H9 (cell line): Measurements from ENCODE around the gene DNAH11. TPM values are rescaled to one million over a fixed set of nuclear protein-coding genes. Genes with fewer than 3 reads are reported as not detected.

Experiments used
- DNase-seq: peaks from one replicate; pipeline ENCODE4 v3.0.0-alpha.2; 2017
- H2AFZ ChIP-seq: one replicate; pipeline ENCODE4 v1.6.1; 2013; ENCODE audit warnings: mild to moderate bottlenecking, low read length, control low read depth, moderate library complexity
- H2AK5ac ChIP-seq: 2 replicates; pipeline ENCODE4 v1.6.1; 2013; ENCODE audit warnings: low read length, control low read depth, mixed read lengths; ENCODE audit not compliant: insufficient read length
- H2BK120ac ChIP-seq: one replicate; pipeline ENCODE4 v1.6.1; 2013; ENCODE audit warnings: low read depth, mild to moderate bottlenecking, low read length, control low read depth, inconsistent platforms; ENCODE audit not compliant: poor library complexity, severe bottlenecking
- H2BK12ac ChIP-seq: 2 replicates; pipeline ENCODE4 v1.6.1; 2013; ENCODE audit warnings: low read length, control low read depth, mixed read lengths, low read depth; ENCODE audit not compliant: insufficient read length
- H2BK15ac ChIP-seq: 2 replicates; pipeline ENCODE4 v1.6.1; 2013; ENCODE audit warnings: low read depth, low read length, control low read depth
- H2BK20ac ChIP-seq: one replicate; pipeline ENCODE4 v1.6.1; 2013; ENCODE audit warnings: low read depth, mild to moderate bottlenecking, low read length, control low read depth, inconsistent platforms; ENCODE audit not compliant: poor library complexity, severe bottlenecking
- H2BK5ac ChIP-seq: 2 replicates; pipeline ENCODE4 v1.6.1; 2013; ENCODE audit warnings: low read length, control low read depth, mixed read lengths; ENCODE audit not compliant: insufficient read length
- H3K14ac ChIP-seq: 2 replicates; pipeline ENCODE4 v1.6.1; 2013; ENCODE audit warnings: low read length, control low read depth; ENCODE audit not compliant: insufficient read depth
- H3K18ac ChIP-seq: 2 replicates; pipeline ENCODE4 v1.6.1; 2013; ENCODE audit warnings: low read depth, mild to moderate bottlenecking, mixed read lengths, low read length, control low read depth; ENCODE audit not compliant: insufficient read length
- H3K23ac ChIP-seq: 2 replicates; pipeline ENCODE4 v1.6.1; 2013; ENCODE audit warnings: low read length, control low read depth, mixed read lengths, low read depth; ENCODE audit not compliant: insufficient read length
- H3K23me2 ChIP-seq: 2 replicates; pipeline ENCODE4 v1.6.1; 2013; ENCODE audit warnings: low read depth, mild to moderate bottlenecking, mixed read lengths, low read length, control low read depth; ENCODE audit not compliant: insufficient read length, poor library complexity, severe bottlenecking
- H3K27ac ChIP-seq: 2 replicates; pipeline ENCODE4 v1.5.1; 2013; ENCODE audit warnings: low read length, control low read depth, mixed read lengths, low read depth; ENCODE audit not compliant: insufficient read length
- H3K27me3 ChIP-seq: 2 replicates; pipeline ENCODE4 v1.6.1; 2013; ENCODE audit warnings: low read length, control low read depth, inconsistent platforms; ENCODE audit not compliant: insufficient read depth
- H3K4ac ChIP-seq: 2 replicates; pipeline ENCODE4 v1.6.1; 2013; ENCODE audit warnings: low read depth, mild to moderate bottlenecking, control low read depth, inconsistent platforms, low read length, moderate library complexity
- H3K4me1 ChIP-seq: 2 replicates; pipeline ENCODE4 v1.6.1; 2013; ENCODE audit warnings: low read length, control low read depth, inconsistent platforms; ENCODE audit not compliant: insufficient read depth
- H3K4me2 ChIP-seq: 2 replicates; pipeline ENCODE4 v1.6.1; 2013; ENCODE audit warnings: low read length, control low read depth, mixed read lengths; ENCODE audit not compliant: insufficient read length, insufficient read depth
- H3K56ac ChIP-seq: 2 replicates; pipeline ENCODE4 v1.6.1; 2013; ENCODE audit warnings: low read depth, mild to moderate bottlenecking, mixed read lengths, low read length, control low read depth; ENCODE audit not compliant: insufficient read length
- H3K79me1 ChIP-seq: 2 replicates; pipeline ENCODE4 v1.6.1; 2013; ENCODE audit warnings: low read depth, mild to moderate bottlenecking, moderate library complexity, low read length, control low read depth, inconsistent platforms; ENCODE audit not compliant: insufficient read depth, poor library complexity, severe bottlenecking
- H3K79me2 ChIP-seq: 2 replicates; pipeline ENCODE4 v1.6.1; 2013; ENCODE audit warnings: low read length, control low read depth, inconsistent platforms; ENCODE audit not compliant: insufficient read depth
- H3K9ac ChIP-seq: 2 replicates; pipeline ENCODE4 v1.6.1; 2013; ENCODE audit warnings: low read length, control low read depth, mixed read lengths; ENCODE audit not compliant: insufficient read length; ENCODE audit errors: extremely low read depth
- H3K9me3 ChIP-seq: one replicate; pipeline ENCODE4 v1.6.1; 2013; ENCODE audit warnings: low read depth, low read length, inconsistent platforms; ENCODE audit not compliant: control insufficient read depth
- H3T11ph ChIP-seq: one replicate; pipeline ENCODE4 v1.6.1; 2013; ENCODE audit warnings: mild to moderate bottlenecking, low read length, control low read depth, inconsistent platforms
- H4K20me1 ChIP-seq: one replicate; pipeline ENCODE4 v1.6.1; 2013; ENCODE audit not compliant: control insufficient read depth, insufficient read length, insufficient read depth
- H4K5ac ChIP-seq: 2 replicates; pipeline ENCODE4 v1.6.1; 2013; ENCODE audit warnings: low read depth, mild to moderate bottlenecking, mixed read lengths, low read length, control low read depth; ENCODE audit not compliant: insufficient read length
- H4K8ac ChIP-seq: replicated peaks from 2 replicates; pipeline ENCODE4 v1.6.1; 2013; ENCODE audit warnings: low read length, control low read depth, mixed read lengths, low read depth; ENCODE audit not compliant: insufficient read length
- H4K91ac ChIP-seq: 2 replicates; pipeline ENCODE4 v1.6.1; 2013; ENCODE audit warnings: low read depth, mild to moderate bottlenecking, moderate library complexity, mixed read lengths, low read length, control low read depth; ENCODE audit not compliant: insufficient read length
- H3K27ac Mint-ChIP-seq, 3 experiments: 2 replicates in 2 of 3; 3 replicates in 1 of 3; pipeline ENCODE4 v1.8.0; 2020 to 2021; ENCODE audit warnings: mixed read lengths in 3 of 3, mild to moderate bottlenecking in 1 of 3, moderate library complexity in 1 of 3
- H3K27me3 Mint-ChIP-seq: 2 replicates; pipeline ENCODE4 v1.8.0; 2021; ENCODE audit warnings: low read depth, mild to moderate bottlenecking, moderate library complexity, mixed read lengths
- H3K36me3 Mint-ChIP-seq, 3 experiments: 2 replicates in 2 of 3; 3 replicates in 1 of 3; pipeline ENCODE4 v1.8.0; 2020 to 2021; ENCODE audit warnings: low read depth in 3 of 3, mixed read lengths in 3 of 3; ENCODE audit not compliant: insufficient read depth in 1 of 3
- H3K4me1 Mint-ChIP-seq, 2 experiments: 2 replicates each; pipeline ENCODE4 v1.8.0; 2020; ENCODE audit warnings: mixed read lengths in 2 of 2
- H3K4me3 Mint-ChIP-seq, 2 experiments: 2 replicates in 1 of 2; 3 replicates in 1 of 2; pipeline ENCODE4 v1.8.0; 2020 to 2021; ENCODE audit warnings: mild to moderate bottlenecking in 2 of 2, mixed read lengths in 2 of 2, moderate library complexity in 1 of 2
- H3K9me3 Mint-ChIP-seq, 2 experiments: 2 replicates in 1 of 2; 3 replicates in 1 of 2; pipeline ENCODE4 v1.8.0; 2020; ENCODE audit warnings: mild to moderate bottlenecking in 2 of 2, mixed read lengths in 2 of 2, moderate library complexity in 1 of 2
- WGBS: extraction: QIAGEN DNeasy Blood & Tissue Kit; methylation state at CpG from one replicate; pipeline ENCODE4 v1.1.7; 2013; ENCODE audit warnings: missing lambda C conversion rate, low lambda C conversion rate, mixed read lengths; ENCODE audit not compliant: insufficient read length; ENCODE audit errors: extremely low coverage; 5-methylcytosine and 5-hydroxymethylcytosine counted together
- total RNA-seq: library from RNA; stranded (reverse); gene quantifications from 2 replicates; pipeline ENCODE4 v1.2.1, GENCODE V29; 2021
- TF ChIP-seq, protein P1 (sequence below): fragments of 200-600 bp; sonication (generic); conservative IDR thresholded peaks from 3 replicates; pipeline ENCODE4 v1.8.0; 2021; ENCODE audit warnings: antibody characterized with exemption, mild to moderate bottlenecking

The DNAH11 gene
- total RNA-seq, 1 experiment from 2014 or later: 2.5 TPM

DNA sequence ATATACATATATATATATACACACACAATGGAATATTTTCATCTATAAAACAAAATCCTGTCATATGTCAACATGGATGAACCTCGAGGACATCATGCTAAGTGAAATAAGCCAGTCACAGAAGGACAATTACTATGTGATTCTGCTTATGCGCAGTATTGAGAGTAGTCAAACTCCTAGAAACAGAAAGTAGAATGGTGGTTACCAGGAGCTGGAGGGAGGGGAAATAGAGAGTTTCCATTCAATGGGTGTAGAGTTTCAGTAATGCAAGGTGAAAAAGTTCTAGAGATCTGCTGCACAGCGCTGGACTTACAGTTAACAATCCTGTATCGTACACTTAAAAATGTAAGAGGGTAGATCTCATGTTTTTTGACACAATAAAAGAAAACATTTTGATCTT, 221.0 kb downstream of the DNAH11 start:
- H4K8ac ChIP-seq: no peak overlapping the region
- H3K9ac ChIP-seq: no peak overlapping the region
- no peaks in the 10 kb centered on the region for H3K23me2 ChIP-seq
- TF ChIP-seq, protein P1, sequence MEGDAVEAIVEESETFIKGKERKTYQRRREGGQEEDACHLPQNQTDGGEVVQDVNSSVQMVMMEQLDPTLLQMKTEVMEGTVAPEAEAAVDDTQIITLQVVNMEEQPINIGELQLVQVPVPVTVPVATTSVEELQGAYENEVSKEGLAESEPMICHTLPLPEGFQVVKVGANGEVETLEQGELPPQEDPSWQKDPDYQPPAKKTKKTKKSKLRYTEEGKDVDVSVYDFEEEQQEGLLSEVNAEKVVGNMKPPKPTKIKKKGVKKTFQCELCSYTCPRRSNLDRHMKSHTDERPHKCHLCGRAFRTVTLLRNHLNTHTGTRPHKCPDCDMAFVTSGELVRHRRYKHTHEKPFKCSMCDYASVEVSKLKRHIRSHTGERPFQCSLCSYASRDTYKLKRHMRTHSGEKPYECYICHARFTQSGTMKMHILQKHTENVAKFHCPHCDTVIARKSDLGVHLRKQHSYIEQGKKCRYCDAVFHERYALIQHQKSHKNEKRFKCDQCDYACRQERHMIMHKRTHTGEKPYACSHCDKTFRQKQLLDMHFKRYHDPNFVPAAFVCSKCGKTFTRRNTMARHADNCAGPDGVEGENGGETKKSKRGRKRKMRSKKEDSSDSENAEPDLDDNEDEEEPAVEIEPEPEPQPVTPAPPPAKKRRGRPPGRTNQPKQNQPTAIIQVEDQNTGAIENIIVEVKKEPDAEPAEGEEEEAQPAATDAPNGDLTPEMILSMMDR: no peak
- no peak overlapping the region for H2BK12ac ChIP-seq
- no peak overlapping the region for H3K14ac ChIP-seq
- H3K4me2 ChIP-seq: no peak overlapping the region
- no peak overlapping the region for H2BK20ac ChIP-seq
- H3K27ac Mint-ChIP-seq: no peak overlapping the region
- H2AFZ ChIP-seq: no peak overlapping the region
- DNase-seq: no peak
- H3K56ac ChIP-seq: no peak overlapping the region
- no peak overlapping the region for H3T11ph ChIP-seq
- no peak overlapping the region for H3K4me3 Mint-ChIP-seq
- WGBS: no CpG with 5 or more reads among the region's 4 CpGs
- H3K27me3 Mint-ChIP-seq: 0 out of 2 replicates have a peak, but pooled peaks cover 2% of the 10 kb centered on the region
- no peak overlapping the region for H3K18ac ChIP-seq
- no peak overlapping the region for H3K23ac ChIP-seq
- H3K36me3 Mint-ChIP-seq: no peaks in the 10 kb centered on the region
- H2BK120ac ChIP-seq: no peak overlapping the region
- H2AK5ac ChIP-seq: no peak overlapping the region
- H3K9me3 ChIP-seq: no peaks in the 10 kb centered on the region
- H3K4ac ChIP-seq: no peak overlapping the region
- no peaks in the 10 kb centered on the region for H3K79me1 ChIP-seq
- H4K91ac ChIP-seq: no peak overlapping the region
- no peak overlapping the region for H2BK5ac ChIP-seq
- no peak overlapping the region for H2BK15ac ChIP-seq
- peaks cover 17 to 25% of the 10 kb centered on the region in 2 experiments for H3K4me1 Mint-ChIP-seq
- no peaks in the 10 kb centered on the region for H3K27me3 ChIP-seq
- H3K79me2 ChIP-seq: no peaks in the 10 kb centered on the region
- H4K5ac ChIP-seq: no peak overlapping the region
- H4K20me1 ChIP-seq: no peaks in the 10 kb centered on the region
- no peak overlapping the region for H3K27ac ChIP-seq
- peaks cover 4% of the 10 kb centered on the region; the same call in 1 of the 2 replicates for H3K4me1 ChIP-seq
- no peaks in the 10 kb centered on the region; a peak in 1 of 5 replicates for H3K9me3 Mint-ChIP-seq
